Liver (tissue), 9 donors: Measurements from ENCODE around the gene GRN. TPM values are rescaled to one million over a fixed set of nuclear protein-coding genes. Genes with fewer than 3 reads are reported as not detected.

Source experiments
- DNase-seq: peaks from one replicate; pipeline ENCODE4 v3.0.0-alpha.2; 2017; ENCODE audit warnings: low spot score
- H3K27ac ChIP-seq, 2 donors: one replicate each; pipeline ENCODE4 v1.7.0; 2013; ENCODE audit warnings: inconsistent platforms in 2 of 2, low read length in 2 of 2, control low read depth in 1 of 2, low read depth in 1 of 2, mild to moderate bottlenecking in 1 of 2
- H3K27me3 ChIP-seq, 4 donors: one replicate each; pipeline versions ENCODE4 v1.6.1 to v1.7.0; 2013; ENCODE audit warnings: low read length in 3 of 4, inconsistent platforms in 1 of 4, mild to moderate bottlenecking in 1 of 4, moderate library complexity in 1 of 4; ENCODE audit not compliant: control insufficient read depth in 4 of 4, insufficient read depth in 4 of 4
- H3K36me3 ChIP-seq, 4 donors: one replicate each; pipeline versions ENCODE4 v1.6.1 to v1.7.0; 2013; ENCODE audit warnings: low read length in 3 of 4, mild to moderate bottlenecking in 3 of 4, low read depth in 1 of 4, moderate library complexity in 1 of 4; ENCODE audit not compliant: control insufficient read depth in 4 of 4, insufficient read depth in 3 of 4
- H3K4me1 ChIP-seq, 4 donors: one replicate each; pipeline versions ENCODE4 v1.6.1 to v1.7.0; 2013; ENCODE audit warnings: low read length in 3 of 4, mild to moderate bottlenecking in 3 of 4, moderate library complexity in 1 of 4; ENCODE audit not compliant: control insufficient read depth in 4 of 4, insufficient read depth in 4 of 4
- H3K4me3 ChIP-seq, 3 donors: one replicate each; pipeline versions ENCODE4 v1.6.1 to v1.7.0; 2013; ENCODE audit warnings: low read length in 3 of 3, control low read depth in 1 of 3, low read depth in 1 of 3, mild to moderate bottlenecking in 1 of 3
- H3K9ac ChIP-seq, 2 donors: one replicate each; pipeline ENCODE4 v1.7.0; 2013; ENCODE audit warnings: low read length in 2 of 2, mild to moderate bottlenecking in 2 of 2, moderate library complexity in 2 of 2, control low read depth in 1 of 2, low read depth in 1 of 2
- H3K9me3 ChIP-seq, 4 donors: one replicate each; pipeline versions ENCODE4 v1.6.1 to v1.7.0; 2013; ENCODE audit warnings: low read length in 3 of 4; ENCODE audit not compliant: control insufficient read depth in 4 of 4
- ATF3 ChIP-seq: IDR thresholded peaks from 2 replicates; pipeline ENCODE4 v1.6.1; 2016; ENCODE audit warnings: antibody characterized with exemption
- CTCF ChIP-seq: fragments of 150-350 bp; IDR thresholded peaks from 2 replicates; pipeline ENCODE4 v1.5.1; 2017; ENCODE audit warnings: improper control_type of control experiment, low read depth, low read length; ENCODE audit not compliant: missing input control
- EGR1 ChIP-seq, 2 donors: IDR thresholded peaks; 2 replicates each; pipeline ENCODE4 v1.6.1; 2016 to 2018; ENCODE audit warnings: antibody characterized with exemption in 2 of 2, low read depth in 2 of 2
- FOXA1 ChIP-seq: IDR thresholded peaks from 2 replicates; pipeline ENCODE4 v1.6.1; 2016; ENCODE audit warnings: antibody characterized with exemption
- FOXA2 ChIP-seq: IDR thresholded peaks from 2 replicates; pipeline ENCODE4 v1.6.1; 2016; ENCODE audit warnings: antibody characterized with exemption
- GABPA ChIP-seq, 2 donors: IDR thresholded peaks in 1 of 2; conservative IDR thresholded peaks in 1 of 2; 2 replicates each; pipeline ENCODE4 v1.6.1; 2016; ENCODE audit warnings: antibody characterized with exemption in 2 of 2, mild to moderate bottlenecking in 1 of 2, moderate library complexity in 1 of 2
- HNF4A ChIP-seq, 2 donors: conservative IDR thresholded peaks; 2 replicates each; pipeline ENCODE4 v1.6.1; 2016; ENCODE audit warnings: antibody characterized with exemption in 2 of 2, mild to moderate bottlenecking in 2 of 2
- HNF4G ChIP-seq: IDR thresholded peaks from 2 replicates; pipeline ENCODE4 v1.6.1; 2016; ENCODE audit warnings: antibody characterized with exemption
- JUND ChIP-seq, 2 donors: IDR thresholded peaks; 2 replicates each; pipeline ENCODE4 v1.6.1; 2016; ENCODE audit warnings: antibody characterized with exemption in 2 of 2
- MAX ChIP-seq: IDR thresholded peaks from 2 replicates; pipeline ENCODE4 v1.6.1; 2016; ENCODE audit warnings: antibody characterized with exemption
- NR2F2 ChIP-seq: IDR thresholded peaks from 2 replicates; pipeline ENCODE4 v1.6.1; 2016; ENCODE audit warnings: antibody characterized with exemption
- RAD21 ChIP-seq, 2 donors: IDR thresholded peaks; 2 replicates each; pipeline ENCODE4 v1.6.1; 2016; ENCODE audit warnings: antibody characterized with exemption in 2 of 2, mild to moderate bottlenecking in 2 of 2
- REST ChIP-seq: IDR thresholded peaks from 2 replicates; pipeline ENCODE4 v1.6.1; 2016; ENCODE audit warnings: antibody characterized with exemption, mild to moderate bottlenecking
- RXRA ChIP-seq, 2 donors: IDR thresholded peaks; 2 replicates each; pipeline ENCODE4 v1.6.1; 2017 to 2018; ENCODE audit warnings: antibody characterized with exemption in 2 of 2, mild to moderate bottlenecking in 1 of 2
- SP1 ChIP-seq: IDR thresholded peaks from 2 replicates; pipeline ENCODE4 v1.6.1; 2018; ENCODE audit warnings: antibody characterized with exemption, mild to moderate bottlenecking
- TAF1 ChIP-seq: conservative IDR thresholded peaks from 2 replicates; pipeline ENCODE4 v1.6.1; 2016; ENCODE audit warnings: antibody characterized with exemption, mild to moderate bottlenecking
- YY1 ChIP-seq: IDR thresholded peaks from 2 replicates; pipeline ENCODE4 v1.6.1; 2016; ENCODE audit warnings: antibody characterized with exemption, mild to moderate bottlenecking
- ZBTB33 ChIP-seq: IDR thresholded peaks from 2 replicates; pipeline ENCODE4 v1.6.1; 2016; ENCODE audit warnings: antibody characterized with exemption
- WGBS: extraction: QIAGEN DNeasy Blood & Tissue Kit; methylation state at CpG from one replicate; pipeline ENCODE4 v1.1.7; 2013; 5-methylcytosine and 5-hydroxymethylcytosine counted together
- polyA plus RNA-seq, 2 donors: library from polyadenylated mRNA; stranded (reverse) in 1 of 2; unstranded in 1 of 2; fragments of 200-250 nt in 1 of 2; fragments of >200 nt in 1 of 2; fragmentation: Nextera tagmentation in 1 of 2; extraction: Ambion mirVana in 1 of 2; gene quantifications; one replicate each; pipeline versions ENCODE4 v1.2.1 to v1.2.3, GENCODE V29; 2013 to 2015
- total RNA-seq, 2 donors: library from RNA; depleted of rRNA; stranded (reverse); fragments of >200 nt; gene quantifications; one replicate each; pipeline ENCODE4 v1.2.3, GENCODE V29; 2014
- donor health status: healthy.
- donor health status: healthy.
- donor health status: healthy.
- donor health status: healthy.
- donor health status: healthy.

GRN gene
- total and polyA plus RNA-seq, 4 donors: 90.9 to 166 (median 133) TPM

GRCh38 chr17:44348988-44349364 is 3.9 kb downstream of the GRN start:
- no peaks in the 10 kb centered on the region for H3K27me3 ChIP-seq
- H3K4me3 ChIP-seq: no peak overlapping the region
- H3K36me3 ChIP-seq: peaks cover 4 to 32% (median 15%) of the 10 kb centered on the region in 4 donors
- H3K9me3 ChIP-seq: no peaks in the 10 kb centered on the region
- peaks cover 0 to 26% (median 12%) of the 10 kb centered on the region in 4 donors for H3K4me1 ChIP-seq
- no peak for DNase-seq
- 94% methylated on average over 6 of the region's 6 CpGs for WGBS
- no peak for TF ChIP-seq MAX
- TF ChIP-seq SP1: no peak
- TF ChIP-seq TAF1: no peak
- TF ChIP-seq CTCF: no peak
- TF ChIP-seq GABPA (IDR thresholded peaks at IDR 0.05 in 1 of 2, conservative IDR thresholded peaks at IDR 0.05 in 1 of 2): no peak
- TF ChIP-seq RXRA (IDR thresholded peaks at IDR 0.05): no peak
- TF ChIP-seq NR2F2: no peak
- TF ChIP-seq HNF4A (conservative IDR thresholded peaks at IDR 0.05): no peak
- TF ChIP-seq FOXA2: no peak
- no peak for TF ChIP-seq FOXA1
- TF ChIP-seq HNF4G: no peak
- TF ChIP-seq REST: no peak
- TF ChIP-seq YY1: no peak
- no peak for TF ChIP-seq EGR1 (IDR thresholded peaks at IDR 0.05; ENCODE audit: low read depth in 2 of 2)
- TF ChIP-seq ATF3: no peak
- no peak for TF ChIP-seq RAD21 (IDR thresholded peaks at IDR 0.05)
- TF ChIP-seq JUND (IDR thresholded peaks at IDR 0.05): no peak
- TF ChIP-seq ZBTB33: no peak
- no peak overlapping the region for H3K9ac ChIP-seq
- no peak overlapping the region for H3K27ac ChIP-seq
